ENCODE data around the gene DPH5.
"Not testable (repeated sequence)": the region's sequence is repeated elsewhere in the genome, so short reads cannot be mapped to it uniquely, and the experiment has no call there.

The DPH5 gene

GRCh38 chr1:100947816-100948215 is 77.8 kb downstream of the DPH5 start:
- H3K9me3 ChIP-seq (ENCODE audit: insufficient read depth, low read depth, low read length); H2AFZ ChIP-seq (ENCODE audit: low read length); H3K9me2 ChIP-seq (replicated peaks; ENCODE audit: low read depth, low read length); H3K4me1 ChIP-seq (ENCODE audit: insufficient read depth, low read length, poor library complexity, severe bottlenecking); H4K20me1 ChIP-seq (ENCODE audit: insufficient read depth, low read length, poor library complexity, severe bottlenecking); H3F3A ChIP-seq (ENCODE audit: low read depth); H3K9ac ChIP-seq (ENCODE audit: low read depth, low read length, poor library complexity, severe bottlenecking); H3K4me3 ChIP-seq (ENCODE audit: low read length, poor library complexity, severe bottlenecking); H3K27me3 ChIP-seq (ENCODE audit: insufficient read depth, low read length, poor library complexity, severe bottlenecking); H3K4me2 ChIP-seq (ENCODE audit: low read depth, low read length, poor library complexity, severe bottlenecking); H3K79me2 ChIP-seq (ENCODE audit: insufficient read depth, low read length): not testable (repeated sequence)
- peaks cover 20% of the 10 kb centered on the region for H3K36me3 ChIP-seq (ENCODE audit: insufficient read depth, low read length)

GRCh38 chr1:100946064-100946463 is 79.5 kb downstream of the DPH5 start:
- H3K4me3 ChIP-seq (ENCODE audit: low read length, poor library complexity, severe bottlenecking), result not testable (repeated sequence)
- H3K36me3 ChIP-seq (ENCODE audit: insufficient read depth, low read length), result peaks cover 12% of the 10 kb centered on the region; the same call in 1 of the 2 replicates

GRCh38 chr1:100943533-100943932 is 82.1 kb downstream of the DPH5 start:
- H4K20me1 ChIP-seq (ENCODE audit: insufficient read depth, low read length, poor library complexity, severe bottlenecking), result no peaks in the 10 kb centered on the region
- no peaks in the 10 kb centered on the region for H3K4me1 ChIP-seq (ENCODE audit: insufficient read depth, low read length, poor library complexity, severe bottlenecking)
- no peak overlapping the region for H2AFZ ChIP-seq (ENCODE audit: low read length)
- H3K9me2 ChIP-seq (replicated peaks; ENCODE audit: low read depth, low read length), result no peaks in the 10 kb centered on the region
- H3K27me3 ChIP-seq (ENCODE audit: insufficient read depth, low read length, poor library complexity, severe bottlenecking), result no peaks in the 10 kb centered on the region
- H3K9me3 ChIP-seq (ENCODE audit: insufficient read depth, low read depth, low read length), result peaks cover 2% of the 10 kb centered on the region; the same call in 1 of the 2 replicates
- no peak overlapping the region for H3K9ac ChIP-seq (ENCODE audit: low read depth, low read length, poor library complexity, severe bottlenecking)
- H3F3A ChIP-seq (ENCODE audit: low read depth), result no peaks in the 10 kb centered on the region
- TF ChIP-seq EZH2phosphoT487 (IDR thresholded peaks at IDR 0.05; ENCODE audit: borderline replicate concordance), result no peak
- no peak overlapping the region for H3K4me3 ChIP-seq (ENCODE audit: low read length, poor library complexity, severe bottlenecking)
- H3K4me2 ChIP-seq (ENCODE audit: low read depth, low read length, poor library complexity, severe bottlenecking), result no peak overlapping the region
- peaks cover 14% of the 10 kb centered on the region; the same call in 1 of the 2 replicates for H3K36me3 ChIP-seq (ENCODE audit: insufficient read depth, low read length)
- no peaks in the 10 kb centered on the region for H3K79me2 ChIP-seq (ENCODE audit: insufficient read depth, low read length)

More at GRCh38 chr1:100946064-100946463, 79.5 kb downstream of the DPH5 start:
- not testable (repeated sequence) for H3K9ac ChIP-seq (ENCODE audit: low read depth, low read length, poor library complexity, severe bottlenecking); H3K9me2 ChIP-seq (replicated peaks; ENCODE audit: low read depth, low read length); H2AFZ ChIP-seq (ENCODE audit: low read length); H4K20me1 ChIP-seq (ENCODE audit: insufficient read depth, low read length, poor library complexity, severe bottlenecking); H3K4me1 ChIP-seq (ENCODE audit: insufficient read depth, low read length, poor library complexity, severe bottlenecking); H3K27me3 ChIP-seq (ENCODE audit: insufficient read depth, low read length, poor library complexity, severe bottlenecking); H3F3A ChIP-seq (ENCODE audit: low read depth); H3K79me2 ChIP-seq (ENCODE audit: insufficient read depth, low read length); H3K9me3 ChIP-seq (ENCODE audit: insufficient read depth, low read depth, low read length); H3K4me2 ChIP-seq (ENCODE audit: low read depth, low read length, poor library complexity, severe bottlenecking)

- 0 out of 2 replicates have a peak, but pooled peaks cover 2% of the 10 kb centered on the region for H3K9me3 ChIP-seq (ENCODE audit: insufficient read depth, low read depth, low read length)
- H4K20me1 ChIP-seq (ENCODE audit: insufficient read depth, low read length, poor library complexity, severe bottlenecking), result no peaks in the 10 kb centered on the region
- no peaks in the 10 kb centered on the region for H3K79me2 ChIP-seq (ENCODE audit: insufficient read depth, low read length)
- no peaks in the 10 kb centered on the region for H3K9me2 ChIP-seq (replicated peaks; ENCODE audit: low read depth, low read length)
- H3K27me3 ChIP-seq (ENCODE audit: insufficient read depth, low read length, poor library complexity, severe bottlenecking), result no peaks in the 10 kb centered on the region
- no peak overlapping the region for H3K4me3 ChIP-seq (ENCODE audit: low read length, poor library complexity, severe bottlenecking)
- H2AFZ ChIP-seq (ENCODE audit: low read length), result no peak overlapping the region
- H3K36me3 ChIP-seq (ENCODE audit: insufficient read depth, low read length), result peaks cover 25% of the 10 kb centered on the region; the same call in 1 of the 2 replicates
- no peak overlapping the region for H3K4me2 ChIP-seq (ENCODE audit: low read depth, low read length, poor library complexity, severe bottlenecking)
- H3K9ac ChIP-seq (ENCODE audit: low read depth, low read length, poor library complexity, severe bottlenecking), result no peak overlapping the region
- TF ChIP-seq EZH2phosphoT487 (IDR thresholded peaks at IDR 0.05; ENCODE audit: borderline replicate concordance) (no peak), CTCF (conservative IDR thresholded peaks at IDR 0.05; ENCODE audit: low read length) (no peak)
- H3F3A ChIP-seq (ENCODE audit: low read depth), result no peaks in the 10 kb centered on the region
- H3K4me1 ChIP-seq (ENCODE audit: insufficient read depth, low read length, poor library complexity, severe bottlenecking), result no peaks in the 10 kb centered on the region
Measured at GRCh38 chr1:100942304-100943046, 83.1 kb downstream of the DPH5 start.
